ENCODE data around the gene MYO3B.

GRCh38 chr2:170163411-170164065, 14.4 kb upstream of the MYO3B start:
- TF ChIP-seq, protein P1, sequence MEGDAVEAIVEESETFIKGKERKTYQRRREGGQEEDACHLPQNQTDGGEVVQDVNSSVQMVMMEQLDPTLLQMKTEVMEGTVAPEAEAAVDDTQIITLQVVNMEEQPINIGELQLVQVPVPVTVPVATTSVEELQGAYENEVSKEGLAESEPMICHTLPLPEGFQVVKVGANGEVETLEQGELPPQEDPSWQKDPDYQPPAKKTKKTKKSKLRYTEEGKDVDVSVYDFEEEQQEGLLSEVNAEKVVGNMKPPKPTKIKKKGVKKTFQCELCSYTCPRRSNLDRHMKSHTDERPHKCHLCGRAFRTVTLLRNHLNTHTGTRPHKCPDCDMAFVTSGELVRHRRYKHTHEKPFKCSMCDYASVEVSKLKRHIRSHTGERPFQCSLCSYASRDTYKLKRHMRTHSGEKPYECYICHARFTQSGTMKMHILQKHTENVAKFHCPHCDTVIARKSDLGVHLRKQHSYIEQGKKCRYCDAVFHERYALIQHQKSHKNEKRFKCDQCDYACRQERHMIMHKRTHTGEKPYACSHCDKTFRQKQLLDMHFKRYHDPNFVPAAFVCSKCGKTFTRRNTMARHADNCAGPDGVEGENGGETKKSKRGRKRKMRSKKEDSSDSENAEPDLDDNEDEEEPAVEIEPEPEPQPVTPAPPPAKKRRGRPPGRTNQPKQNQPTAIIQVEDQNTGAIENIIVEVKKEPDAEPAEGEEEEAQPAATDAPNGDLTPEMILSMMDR (IDR thresholded peaks at IDR 0.05) = no peak
- TF ChIP-seq EZH2 (IDR thresholded peaks at IDR 0.05; ENCODE audit: borderline replicate concordance, insufficient read depth, low read depth, low read length, poor library complexity, severe bottlenecking) = no peak

All from B cell (primary cell).